CD14-positive monocyte (primary cell): ENCODE results near the gene HAPLN1. TPM values are rescaled to one million over a fixed set of nuclear protein-coding genes. Genes with fewer than 3 reads are reported as not detected.
"Not testable (repeated sequence)": the region's sequence is repeated elsewhere in the genome, so short reads cannot be mapped to it uniquely, and the experiment has no call there.

Experiments
- DNase-seq, 3 donors: peaks; one replicate each; pipeline ENCODE4 v3.0.0-alpha.2; 2011 to 2022
- H2AFZ ChIP-seq: 2 replicates; pipeline ENCODE4 v1.6.0; 2012; ENCODE audit warnings: mild to moderate bottlenecking, low read depth, low read length, inconsistent platforms; ENCODE audit not compliant: insufficient read depth, poor library complexity, severe bottlenecking
- H3K27ac ChIP-seq, 2 donors: 1 replicate in 1 of 2; 2 replicates in 1 of 2; pipeline ENCODE4 v1.5.1; 2012 to 2013; ENCODE audit warnings: low read length in 2 of 2, control low read depth in 1 of 2, inconsistent platforms in 1 of 2, low read depth in 1 of 2, mild to moderate bottlenecking in 1 of 2
- H3K27me3 ChIP-seq, 2 donors: one replicate each; pipeline versions ENCODE4 v1.6.0 to v1.6.1; 2011 to 2013; ENCODE audit warnings: low read length in 2 of 2; ENCODE audit not compliant: control insufficient read depth in 2 of 2, insufficient read depth in 2 of 2
- H3K36me3 ChIP-seq, 2 donors: replicated peaks in 1 of 2; 1 replicate in 1 of 2; 2 replicates in 1 of 2; pipeline versions ENCODE4 v1.5.1 to v1.6.1; 2012 to 2013; ENCODE audit warnings: low read length in 2 of 2, control low read depth in 1 of 2, inconsistent platforms in 1 of 2, mild to moderate bottlenecking in 1 of 2; ENCODE audit not compliant: insufficient read depth in 2 of 2, control insufficient read depth in 1 of 2
- H3K4me1 ChIP-seq, 2 donors: 1 replicate in 1 of 2; 2 replicates in 1 of 2; pipeline versions ENCODE4 v1.5.1 to v1.6.1; 2012 to 2013; ENCODE audit warnings: low read length in 2 of 2, control low read depth in 1 of 2, inconsistent platforms in 1 of 2, mild to moderate bottlenecking in 1 of 2, moderate library complexity in 1 of 2; ENCODE audit not compliant: insufficient read depth in 2 of 2, control insufficient read depth in 1 of 2
- H3K4me2 ChIP-seq: replicated peaks from 2 replicates; pipeline ENCODE3; 2012; ENCODE audit warnings: low read length, moderate library complexity, mild to moderate bottlenecking; ENCODE audit not compliant: poor library complexity, severe bottlenecking; ENCODE audit errors: extremely low read depth
- H3K4me3 ChIP-seq, 3 experiments: fragments of 200-600 bp in 1 of 3; sonication (generic) in 1 of 3; replicated peaks in 1 of 3; 1 replicate in 2 of 3; 2 replicates in 1 of 3; pipeline ENCODE4 v1.5.1; 2011 to 2013; ENCODE audit warnings: low read length in 3 of 3, mild to moderate bottlenecking in 3 of 3, control low read depth in 2 of 3, low read depth in 2 of 3, inconsistent platforms in 1 of 3, moderate library complexity in 1 of 3
- H3K79me2 ChIP-seq: 2 replicates; pipeline ENCODE4 v1.6.0; 2012; ENCODE audit warnings: mild to moderate bottlenecking, control low read depth, inconsistent platforms, low read length, moderate library complexity; ENCODE audit not compliant: insufficient read depth
- H3K9ac ChIP-seq: 2 replicates; pipeline ENCODE4 v1.6.0; 2017; ENCODE audit warnings: low read length, mild to moderate bottlenecking; ENCODE audit not compliant: insufficient read depth, poor library complexity, severe bottlenecking
- H3K9me3 ChIP-seq, 2 donors: replicated peaks in 1 of 2; 1 replicate in 1 of 2; 2 replicates in 1 of 2; pipeline versions ENCODE4 v1.5.1 to v1.6.1; 2012 to 2013; ENCODE audit warnings: low read length in 2 of 2, control low read depth in 1 of 2; ENCODE audit not compliant: control insufficient read depth in 1 of 2, insufficient read depth in 1 of 2
- H4K20me1 ChIP-seq: 2 replicates; pipeline ENCODE4 v1.6.0; 2012; ENCODE audit warnings: mild to moderate bottlenecking, low read length, control low read depth, moderate library complexity; ENCODE audit not compliant: insufficient read depth
- H3K27ac Mint-ChIP-seq, 7 donors: one replicate each; pipeline ENCODE4 v1.8.0; 2020; ENCODE audit warnings: mild to moderate bottlenecking in 7 of 7, mixed read lengths in 7 of 7, moderate library complexity in 6 of 7, inconsistent platforms in 2 of 7
- H3K27me3 Mint-ChIP-seq, 3 donors: one replicate each; pipeline ENCODE4 v1.8.0; 2021 to 2022; ENCODE audit warnings: low read depth in 3 of 3, mild to moderate bottlenecking in 3 of 3, mixed read lengths in 3 of 3, moderate library complexity in 3 of 3, inconsistent platforms in 1 of 3
- H3K36me3 Mint-ChIP-seq, 2 donors: one replicate each; pipeline ENCODE4 v1.8.0; 2020; ENCODE audit warnings: mixed read lengths in 2 of 2, inconsistent platforms in 1 of 2, mild to moderate bottlenecking in 1 of 2
- H3K4me1 Mint-ChIP-seq: one replicate; pipeline ENCODE4 v1.8.0; 2020; ENCODE audit warnings: mild to moderate bottlenecking, mixed read lengths
- H3K4me3 Mint-ChIP-seq, 2 donors: one replicate each; pipeline ENCODE4 v1.8.0; 2020; ENCODE audit warnings: mild to moderate bottlenecking in 2 of 2, mixed read lengths in 2 of 2, moderate library complexity in 1 of 2
- H3K9me3 Mint-ChIP-seq, 7 donors: one replicate each; pipeline ENCODE4 v1.8.0; 2020 to 2022; ENCODE audit warnings: mixed read lengths in 7 of 7, mild to moderate bottlenecking in 6 of 7, moderate library complexity in 6 of 7, inconsistent platforms in 2 of 7
- CTCF ChIP-seq: fragments of 200-600 bp; IDR thresholded peaks from one replicate; pipeline ENCODE4 v1.8.0; 2022; ENCODE audit warnings: antibody characterized with exemption, mild to moderate bottlenecking
- WGBS: methylation state at CpG from one replicate; pipeline ENCODE4 v1.1.5; 2013; ENCODE audit warnings: missing lambda C conversion rate; ENCODE audit not compliant: insufficient coverage; 5-methylcytosine and 5-hydroxymethylcytosine counted together
- intact Hi-C, 2 donors: fragments of 100-400 bp; cut with micrococcal nuclease; formaldehyde crosslinking; loops; one replicate each; pipeline versions ENCODE4 v1.15.0 to v1.15.1; 2023
- polyA plus RNA-seq, 3 donors: library from polyadenylated mRNA; depleted of rRNA in 1 of 3; unstranded in 2 of 3; stranded (reverse) in 1 of 3; fragments of 300-500 nt in 2 of 3; fragments of >200 nt in 1 of 3; fragmentation: Illumina TruSeq in 2 of 3; gene quantifications; 1 replicate in 2 of 3; 2 replicates in 1 of 3; pipeline ENCODE4 v1.2.3, GENCODE V29; 2012 to 2021

HAPLN1 gene
- polyA plus RNA-seq, 3 donors: not detected

GRCh38 chr5:83741571-83741970 lies 20.9 kb upstream of the HAPLN1 start:
- Mint-ChIP-seq H3K4me1 (peaks cover 9% of the 10 kb centered on the region), H3K27me3 (no peaks in the 10 kb centered on the region), H3K4me3 (no peak overlapping the region), H3K36me3 (no peaks in the 10 kb centered on the region), H3K9me3 (peaks cover 0 to 5% (median 3%) of the 10 kb centered on the region in 7 donors), H3K27ac (no peak overlapping the region)
- H3K27me3 ChIP-seq: no peaks in the 10 kb centered on the region
- peaks cover 5% of the 10 kb centered on the region in 2 donors for H3K4me1 ChIP-seq
- H3K36me3 ChIP-seq: no peaks in the 10 kb centered on the region
- H3K4me3 ChIP-seq: no peak overlapping the region
- H4K20me1 ChIP-seq: no peaks in the 10 kb centered on the region
- peaks cover 0 to 1% of the 10 kb centered on the region in 2 donors for H3K9me3 ChIP-seq
- H3K9ac ChIP-seq: no peak overlapping the region
- no peaks in the 10 kb centered on the region for H3K79me2 ChIP-seq
- no peak overlapping the region for H3K4me2 ChIP-seq
- WGBS: 100% methylated on average over 1 of the region's 3 CpGs
- TF ChIP-seq CTCF: no peak
- intact Hi-C loops: no loop called here
- no peak overlapping the region for H3K27ac ChIP-seq
- no peak overlapping the region for H2AFZ ChIP-seq
- no peak for DNase-seq

GRCh38 chr5:83740741-83741140 lies 20.1 kb upstream of the HAPLN1 start:
- Histone ChIP-seq H3K79me2 (no peaks in the 10 kb centered on the region), H3K4me2 (no peak overlapping the region), H3K36me3 (no peaks in the 10 kb centered on the region), H3K4me3 (no peak overlapping the region), H3K9ac (no peak overlapping the region), H4K20me1 (no peaks in the 10 kb centered on the region), H3K9me3 (no peaks in the 10 kb centered on the region), H3K27ac (no peak overlapping the region), H2AFZ (no peak overlapping the region), H3K27me3 (no peaks in the 10 kb centered on the region), H3K4me1 (peaks cover 4 to 5% of the 10 kb centered on the region in 2 donors)
- peaks cover 9% of the 10 kb centered on the region for H3K4me1 Mint-ChIP-seq
- intact Hi-C loops: no loop called here
- no peak for TF ChIP-seq CTCF
- peaks cover 0 to 2% (median 0%) of the 10 kb centered on the region in 7 donors for H3K9me3 Mint-ChIP-seq
- no peaks in the 10 kb centered on the region for H3K27me3 Mint-ChIP-seq
- H3K4me3 Mint-ChIP-seq: no peak overlapping the region
- no CpG with 5 or more reads among the region's 2 CpGs for WGBS
- DNase-seq: no peak
- no peaks in the 10 kb centered on the region for H3K36me3 Mint-ChIP-seq
- no peak overlapping the region for H3K27ac Mint-ChIP-seq

- H3K79me2 ChIP-seq, H3K4me3 ChIP-seq, H2AFZ ChIP-seq, H4K20me1 ChIP-seq, DNase-seq, H3K27ac ChIP-seq, H3K9me3 ChIP-seq, H3K36me3 Mint-ChIP-seq, H3K27me3 ChIP-seq, H3K27me3 Mint-ChIP-seq, H3K4me2 ChIP-seq, intact Hi-C loops, H3K36me3 ChIP-seq, H3K4me1 ChIP-seq, H3K4me1 Mint-ChIP-seq, H3K4me3 Mint-ChIP-seq, H3K9ac ChIP-seq, H3K27ac Mint-ChIP-seq, H3K9me3 Mint-ChIP-seq: not testable (repeated sequence)
- WGBS: no CpG with 5 or more reads among the region's 2 CpGs
Observed at GRCh38 chr5:83736169-83736568, 15.5 kb upstream of the HAPLN1 start.

GRCh38 chr5:83735058-83735457 lies 14.4 kb upstream of the HAPLN1 start:
- H3K27me3 Mint-ChIP-seq, H3K4me3 Mint-ChIP-seq, H3K9me3 ChIP-seq, H3K4me1 ChIP-seq, H3K27ac ChIP-seq, H3K27ac Mint-ChIP-seq, H3K36me3 ChIP-seq, H3K79me2 ChIP-seq, H3K36me3 Mint-ChIP-seq, H3K4me2 ChIP-seq, DNase-seq, H3K9ac ChIP-seq, H2AFZ ChIP-seq, intact Hi-C loops, H3K4me3 ChIP-seq, H3K4me1 Mint-ChIP-seq, H3K9me3 Mint-ChIP-seq, H4K20me1 ChIP-seq, H3K27me3 ChIP-seq: not testable (repeated sequence)
